ENCODE measurements around the gene SERTAD2.

Gene SERTAD2

GRCh38 chr2:64607381-64608304 is 46.1 kb downstream of the SERTAD2 start:
- DNase-seq: no peak

- DNase-seq: no peak
These were observed 47.0 kb downstream of the SERTAD2 start for GRCh38 chr2:64606479-64607363.

GRCh38 chr2:64605991-64606478 is 47.7 kb downstream of the SERTAD2 start:
- no peak for DNase-seq

- DNase-seq: no peak
These were observed 48.7 kb downstream of the SERTAD2 start for GRCh38 chr2:64605026-64605471.

- no peak for DNase-seq
These were observed 49.6 kb downstream of the SERTAD2 start for GRCh38 chr2:64604155-64604554.

GRCh38 chr2:64602436-64602835 is 51.3 kb downstream of the SERTAD2 start:
- no peak for DNase-seq

- no peak for DNase-seq
These were observed 51.8 kb downstream of the SERTAD2 start for GRCh38 chr2:64601785-64602391.

- no peak for DNase-seq
These were observed 52.5 kb downstream of the SERTAD2 start for GRCh38 chr2:64601034-64601754.

- no peak for DNase-seq
These were observed 54.2 kb downstream of the SERTAD2 start for GRCh38 chr2:64599469-64599868.

GRCh38 chr2:64598226-64598625 is 55.5 kb downstream of the SERTAD2 start:
- DNase-seq: no peak

GRCh38 chr2:64595397-64596176 is 58.1 kb downstream of the SERTAD2 start:
- DNase-seq: no peak

- no peak for DNase-seq
These were observed 59.3 kb downstream of the SERTAD2 start for GRCh38 chr2:64594226-64594989.

GRCh38 chr2:64593035-64593655 is 60.6 kb downstream of the SERTAD2 start:
- DNase-seq: no peak

- no peak for DNase-seq
These were observed 62.5 kb downstream of the SERTAD2 start for GRCh38 chr2:64591188-64591587.

GRCh38 chr2:64587561-64587960 is 66.2 kb downstream of the SERTAD2 start:
- no peak for DNase-seq

- no peak for DNase-seq
These were observed 66.7 kb downstream of the SERTAD2 start for GRCh38 chr2:64586883-64587481.

- no peak for DNase-seq
These were observed 67.7 kb downstream of the SERTAD2 start for GRCh38 chr2:64586054-64586453.

GRCh38 chr2:64582774-64583340 is 70.9 kb downstream of the SERTAD2 start:
- no peak for DNase-seq

- no peak for DNase-seq
These were observed 71.8 kb downstream of the SERTAD2 start for GRCh38 chr2:64581777-64582539.
